ENCODE measurements around the gene SLIT2.

SLIT2 gene

DNA sequence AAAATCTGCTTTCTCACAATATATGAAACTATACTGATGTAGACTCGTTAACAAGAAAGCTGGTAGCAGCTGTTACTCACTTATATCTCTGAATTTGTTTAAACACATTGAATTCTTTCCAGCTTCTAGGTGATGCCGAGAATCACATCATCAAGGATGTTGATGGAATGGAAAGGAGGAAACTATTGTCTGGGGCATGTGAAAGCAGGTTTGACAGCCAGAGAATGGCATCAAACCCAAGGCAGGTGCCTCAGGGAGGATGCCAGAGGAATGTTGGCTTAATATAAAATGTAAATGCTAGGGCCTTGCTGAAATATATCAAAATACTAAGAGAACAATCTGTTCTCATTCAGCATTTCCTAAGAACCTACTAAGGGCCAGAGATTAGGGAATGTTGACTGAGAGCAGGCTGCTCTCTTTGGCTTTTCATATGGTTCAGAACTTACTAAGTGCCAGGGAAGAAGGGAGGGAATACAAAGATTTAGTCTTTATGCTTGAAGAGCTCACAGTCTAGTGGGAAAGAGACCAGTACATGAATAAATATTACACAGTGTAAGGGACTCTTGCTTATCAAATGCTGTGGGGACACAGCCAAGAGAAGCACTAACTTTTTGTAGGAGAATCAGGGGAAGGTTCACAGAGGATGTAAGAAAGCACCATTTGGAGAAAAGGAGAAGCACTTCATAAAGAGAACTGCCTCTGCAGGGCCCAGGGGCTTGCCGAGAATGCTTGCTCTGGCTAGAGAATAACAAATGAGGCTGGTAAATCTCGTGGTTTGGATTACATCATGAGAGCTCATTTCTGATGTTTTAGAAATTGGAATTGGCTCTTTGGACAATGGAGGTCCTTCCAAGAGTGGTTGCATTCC, 14.7 kb downstream of the SLIT2 start:
- no peak for DNase-seq (ENCODE audit: low read depth)

DNA sequence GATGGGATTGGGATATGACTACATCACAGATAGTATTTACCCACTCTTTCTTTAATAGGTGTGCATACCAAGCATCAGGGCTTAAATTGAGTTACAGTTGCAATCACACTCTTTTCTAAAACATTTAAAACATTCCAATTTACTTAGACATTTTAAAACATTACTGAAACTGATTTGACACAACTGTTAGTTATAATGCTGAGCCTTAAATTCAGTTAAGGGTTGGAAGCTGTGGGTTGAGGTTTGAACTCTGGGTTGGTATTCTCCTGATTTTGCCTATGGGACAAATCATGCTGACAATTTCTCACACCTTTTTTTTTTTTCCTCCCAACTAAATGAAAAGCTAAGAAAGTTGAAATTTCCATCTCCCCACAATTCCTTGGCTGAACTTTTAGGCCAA, 16.3 kb downstream of the SLIT2 start:
- no peak for DNase-seq (ENCODE audit: low read depth)

- no peak for DNase-seq (ENCODE audit: low read depth)
Measured at GRCh38 chr4:20269320-20269719, 17.6 kb downstream of the SLIT2 start.

- no peak for DNase-seq (ENCODE audit: low read depth)
Measured at GRCh38 chr4:20271950-20272349, 20.2 kb downstream of the SLIT2 start.

DNA sequence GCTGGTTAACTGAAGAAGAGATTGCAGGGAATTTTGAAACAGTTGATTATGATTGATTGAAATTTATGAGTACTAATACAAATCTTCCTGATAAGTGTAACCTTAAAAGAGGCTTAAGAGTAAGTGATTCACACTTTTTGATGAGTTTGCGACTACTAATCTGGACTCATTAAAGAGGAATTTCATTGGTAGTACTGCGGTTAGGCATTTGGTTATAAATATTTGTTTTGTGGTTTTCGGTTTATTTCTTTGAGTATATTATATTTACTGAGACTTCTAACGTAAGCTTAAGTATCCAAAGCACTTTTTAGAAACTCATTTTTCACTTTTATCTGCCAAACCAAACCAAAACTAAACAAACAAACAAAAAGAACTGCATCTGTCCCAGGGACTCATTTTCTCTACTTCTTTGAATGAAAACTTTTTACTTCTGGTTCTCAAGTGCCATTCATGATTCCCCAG, 20.7 kb downstream of the SLIT2 start:
- no peak for DNase-seq (ENCODE audit: low read depth)

- no peak for DNase-seq (ENCODE audit: low read depth)
Measured at GRCh38 chr4:20273793-20274192, 22.1 kb downstream of the SLIT2 start.

DNA sequence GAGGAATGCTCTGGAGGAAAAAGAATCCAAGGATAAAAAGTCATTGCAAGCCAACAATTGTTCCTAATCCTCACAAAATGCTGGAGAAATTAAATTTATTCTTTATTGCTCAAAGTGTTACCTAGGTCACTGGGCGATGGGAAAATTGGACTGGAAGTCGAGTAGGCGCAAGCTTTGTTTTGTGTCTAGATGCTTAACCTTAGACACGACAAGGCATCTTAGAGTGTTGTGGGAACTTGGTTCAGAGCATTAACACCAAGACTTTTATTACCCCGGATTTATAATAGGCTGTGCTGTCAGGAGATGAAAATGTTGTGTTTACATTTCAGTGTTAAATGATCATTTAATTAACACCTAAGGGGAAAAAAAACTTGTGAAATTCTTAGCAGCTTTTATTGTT, 25.1 kb downstream of the SLIT2 start:
- no peak for DNase-seq (ENCODE audit: low read depth)

DNA sequence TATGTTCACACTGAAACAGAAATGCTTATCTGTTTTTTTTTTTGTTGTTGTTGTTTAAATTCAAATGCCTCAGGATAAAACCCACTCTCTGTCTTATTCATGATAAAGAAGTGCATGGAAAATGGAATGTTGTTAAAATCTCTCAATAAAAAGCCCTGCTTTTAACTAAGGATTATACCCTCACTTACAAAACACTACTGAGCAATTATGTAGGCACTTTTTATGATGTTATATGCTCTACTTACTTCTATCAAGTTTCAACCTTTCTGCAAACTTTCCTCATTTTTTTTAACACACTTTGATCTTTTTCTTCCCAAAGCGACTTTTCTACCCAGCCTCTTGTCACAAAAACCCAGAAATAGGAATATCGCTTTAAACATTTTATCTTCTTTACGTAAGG, 26.5 kb downstream of the SLIT2 start:
- DNase-seq (ENCODE audit: low read depth): no peak

DNA sequence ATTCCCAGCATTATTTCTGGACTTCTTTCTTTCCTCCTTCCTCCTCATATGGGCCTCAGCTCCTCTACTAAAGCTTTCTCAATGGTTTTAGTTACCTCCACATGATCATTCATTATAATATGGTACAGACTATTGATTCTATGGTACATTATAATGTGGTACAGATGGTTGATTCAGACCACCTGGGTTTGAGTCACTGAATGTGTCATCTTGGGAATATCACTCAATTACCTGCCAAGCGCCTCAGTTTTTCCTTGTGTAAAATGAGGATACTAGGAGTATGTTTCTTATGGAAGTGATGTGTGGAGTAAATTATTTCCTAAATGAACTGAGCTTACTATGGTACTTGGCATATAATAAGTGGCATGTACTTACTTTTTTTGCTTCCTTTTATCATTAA, 27.7 kb downstream of the SLIT2 start:
- DNase-seq (ENCODE audit: low read depth): no peak

DNA sequence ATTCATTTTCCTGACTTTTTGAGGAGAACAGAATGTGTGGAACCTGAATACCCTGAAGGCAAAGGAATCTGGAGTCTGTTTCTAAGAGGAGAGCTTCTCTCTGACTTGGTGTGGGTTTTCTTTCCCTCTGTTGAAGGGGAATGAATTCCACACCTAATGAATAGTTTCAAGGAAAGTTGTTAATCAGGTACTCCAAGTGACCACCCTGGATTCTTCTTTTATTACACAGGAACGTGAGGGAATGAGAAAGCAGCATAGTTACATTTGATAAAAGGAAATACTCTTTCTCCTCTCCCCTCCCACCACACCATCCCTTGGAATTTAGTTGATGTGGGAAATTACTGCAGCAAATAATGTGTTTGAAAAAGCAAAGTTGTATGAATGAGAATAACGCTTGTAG, 29.7 kb downstream of the SLIT2 start:
- DNase-seq (ENCODE audit: low read depth): no peak

DNA sequence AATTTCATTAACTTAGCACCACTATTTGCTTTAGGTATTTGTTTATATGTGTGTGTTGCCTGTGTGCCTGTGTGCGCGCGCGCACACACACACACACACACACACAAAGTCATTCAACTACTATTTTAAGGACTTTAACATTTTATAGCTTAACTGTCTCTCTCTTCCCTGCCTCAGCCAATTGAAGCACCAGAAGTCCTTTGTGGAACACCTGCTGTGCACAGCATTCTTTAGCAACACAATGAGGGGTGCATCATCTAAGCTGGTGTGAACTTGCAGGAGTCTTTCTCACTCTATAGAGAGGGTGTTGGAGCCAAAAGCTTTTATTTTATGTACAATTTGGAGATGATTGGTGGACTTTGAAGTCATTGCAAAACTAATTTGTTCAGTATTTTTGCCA, 31.3 kb downstream of the SLIT2 start:
- no peak for DNase-seq (ENCODE audit: low read depth)

GRCh38 chr4:20284990-20285389, 33.3 kb downstream of the SLIT2 start:
- no peak for DNase-seq (ENCODE audit: low read depth)

DNA sequence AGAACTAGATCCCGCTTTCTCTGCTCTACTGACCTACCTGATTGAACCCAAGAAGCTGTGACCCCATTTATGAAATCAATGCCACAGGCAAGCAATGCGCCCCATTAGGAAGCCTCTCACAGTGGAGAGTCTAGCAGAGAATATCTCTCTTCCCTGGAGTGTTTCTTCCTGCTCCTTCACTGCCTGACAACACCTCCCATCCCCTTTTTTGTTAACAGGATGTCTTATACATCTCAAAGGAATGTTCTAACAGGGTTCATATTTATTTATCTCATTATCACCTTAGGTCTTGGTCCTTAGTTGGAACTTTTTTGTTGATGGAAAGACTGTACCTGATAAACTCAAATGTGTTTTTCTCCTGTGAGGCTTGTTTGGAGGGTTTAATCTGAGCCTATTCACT, 35.5 kb downstream of the SLIT2 start:
- DNase-seq (ENCODE audit: low read depth): no peak

GRCh38 chr4:20288047-20288650, 36.4 kb downstream of the SLIT2 start:
- no peak for DNase-seq (ENCODE audit: low read depth)

DNA sequence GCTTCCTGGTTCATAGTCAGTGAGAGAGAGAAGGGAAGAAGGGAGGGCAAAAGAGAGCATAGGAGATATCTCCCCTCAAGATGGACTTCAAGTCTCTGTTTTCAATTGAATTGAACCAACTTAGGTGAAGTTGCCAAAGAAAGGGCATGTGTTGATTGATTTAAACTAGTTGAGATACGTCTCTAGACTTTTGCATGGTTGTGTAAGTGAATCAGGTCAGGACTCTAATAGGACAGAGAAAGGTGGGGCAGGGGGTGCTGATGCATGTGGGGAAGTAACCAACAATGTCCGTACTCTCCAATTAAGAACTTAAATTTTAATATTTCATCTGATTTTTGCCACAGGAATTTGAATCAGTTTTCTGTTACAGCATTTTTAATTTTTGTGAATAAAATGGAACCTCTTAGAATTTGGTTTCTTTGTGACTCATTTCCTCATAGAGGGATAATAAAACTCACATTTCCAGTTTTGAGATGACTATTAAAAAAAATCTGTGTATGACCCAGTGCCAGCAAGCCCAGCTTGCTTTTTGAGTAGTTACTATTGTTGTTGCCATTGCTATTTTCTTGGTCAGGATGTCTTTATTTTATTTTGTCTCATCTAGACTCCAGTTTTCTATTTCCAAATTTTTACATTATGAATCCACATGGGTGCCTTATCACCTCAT, 37.3 kb downstream of the SLIT2 start:
- no peak for DNase-seq (ENCODE audit: low read depth)

DNA sequence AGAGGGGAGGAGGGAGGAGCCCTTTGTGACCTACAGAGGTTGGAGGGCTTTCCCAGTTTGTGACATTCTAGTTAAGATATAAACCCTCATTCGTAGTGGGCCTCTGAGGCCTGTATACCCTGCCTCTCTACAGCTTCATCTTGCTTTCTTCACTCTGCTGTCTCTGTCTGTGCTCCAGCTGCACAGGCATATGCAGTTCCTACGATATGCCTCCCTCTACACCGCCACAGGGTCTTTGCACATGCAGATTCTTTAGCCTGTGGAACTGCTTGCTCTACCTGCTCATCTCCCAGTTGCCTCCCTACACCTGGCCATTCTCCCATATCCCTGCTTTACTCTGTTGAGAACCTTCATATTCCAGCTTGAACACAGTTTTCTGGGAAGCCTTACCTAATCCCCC, 38.1 kb downstream of the SLIT2 start:
- DNase-seq (ENCODE audit: low read depth): no peak

DNA sequence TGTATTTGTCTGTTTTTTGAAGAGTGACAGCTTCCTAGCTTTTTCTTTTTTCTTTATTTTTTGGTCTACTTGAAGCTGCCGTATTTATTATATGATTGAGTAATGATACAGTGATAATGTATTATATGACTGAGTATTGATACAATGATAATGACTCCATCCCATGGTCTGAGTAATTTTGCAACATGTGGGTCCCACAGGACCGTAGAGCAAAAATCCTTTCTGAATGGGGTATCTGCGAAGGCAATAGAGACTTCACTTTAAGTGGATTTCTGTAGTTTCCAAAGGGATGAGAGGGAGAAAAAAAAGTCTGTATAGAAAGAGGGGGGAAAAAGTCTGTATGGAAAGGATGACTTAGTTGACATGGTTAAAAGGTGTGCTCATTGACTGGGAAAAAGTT, 41.0 kb downstream of the SLIT2 start:
- no peak for DNase-seq (ENCODE audit: low read depth)

GRCh38 chr4:20297261-20297660, 45.6 kb downstream of the SLIT2 start:
- DNase-seq (ENCODE audit: low read depth): no peak

DNA sequence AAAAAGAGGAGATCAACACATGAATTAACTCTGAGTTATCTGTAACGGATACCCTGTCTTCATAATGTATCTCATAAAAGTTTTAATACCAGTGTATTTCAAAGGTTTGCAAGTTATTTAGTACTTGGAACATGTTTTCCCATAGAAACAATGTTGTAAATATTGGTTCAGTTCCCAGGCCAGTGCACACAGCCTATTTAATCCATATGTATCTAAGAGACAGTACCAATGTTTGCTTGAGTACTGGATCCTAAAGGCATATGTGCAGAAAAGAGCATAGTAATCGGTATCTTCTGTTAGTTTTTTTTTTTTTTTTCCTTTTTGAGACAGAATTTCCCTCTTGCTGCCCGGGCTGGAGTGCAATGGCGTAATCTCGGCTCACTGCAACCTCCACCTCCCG, 46.1 kb downstream of the SLIT2 start:
- DNase-seq (ENCODE audit: low read depth): no peak

- DNase-seq (ENCODE audit: low read depth): no peak
Measured at GRCh38 chr4:20298455-20298854, 46.8 kb downstream of the SLIT2 start.

DNA sequence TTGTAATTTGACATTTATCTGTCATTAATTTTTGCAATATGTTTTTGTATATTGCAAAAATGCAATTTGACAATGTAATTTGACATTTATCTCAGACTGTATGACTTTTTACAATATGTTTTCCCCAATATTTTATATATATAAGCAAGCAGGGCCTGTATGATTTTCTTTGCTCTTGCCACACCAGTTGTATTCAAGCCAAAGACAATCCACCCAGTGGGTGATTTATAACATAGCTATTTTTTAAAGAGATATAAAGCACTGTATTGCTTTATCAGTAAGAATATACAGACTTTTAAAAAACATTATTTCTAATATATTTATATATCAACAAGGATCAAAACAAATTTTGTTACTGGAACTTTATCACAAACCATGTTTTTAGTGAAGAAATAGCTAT, 47.3 kb downstream of the SLIT2 start:
- no peak for DNase-seq (ENCODE audit: low read depth)

DNA sequence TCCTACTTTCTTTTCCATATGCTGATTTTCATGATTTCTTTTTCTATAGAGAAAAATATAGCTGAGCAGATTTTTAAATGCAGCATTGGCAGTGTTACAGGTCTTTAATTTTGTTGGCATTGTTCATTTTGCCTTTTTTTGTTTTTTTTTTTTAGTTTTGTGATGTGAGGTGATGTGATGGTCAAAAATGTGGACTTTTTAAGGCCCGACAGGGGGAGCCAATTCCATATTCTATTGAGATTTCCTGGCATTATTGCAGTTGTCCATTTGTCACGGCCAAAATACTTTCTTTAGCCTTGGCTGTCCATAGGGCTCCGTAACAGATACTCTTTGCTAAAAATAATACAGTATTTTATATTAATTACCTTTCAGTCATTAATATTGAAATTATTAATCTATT, 47.8 kb downstream of the SLIT2 start:
- DNase-seq (ENCODE audit: low read depth): no peak

DNA sequence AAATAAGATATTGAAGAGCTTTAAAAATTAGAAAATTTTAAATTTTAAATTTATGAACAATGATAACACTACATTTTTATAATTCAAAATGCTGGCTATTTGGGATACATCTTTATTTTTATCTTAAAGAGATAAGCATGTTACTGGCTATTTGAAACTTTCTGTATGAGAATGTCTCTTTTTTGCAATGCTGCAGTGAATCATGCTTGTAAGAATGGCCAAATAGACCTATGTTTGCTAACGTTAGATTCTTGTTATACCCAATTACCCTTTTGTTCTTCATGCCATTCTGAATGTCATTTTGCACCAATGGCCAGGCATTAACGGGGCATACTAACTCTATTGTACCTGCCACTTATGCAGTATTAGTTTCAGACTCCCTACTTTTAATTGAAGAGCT, 49.5 kb downstream of the SLIT2 start:
- no peak for DNase-seq (ENCODE audit: low read depth)

Data from T-helper 22 cell (primary cell).